ENCODE measurements around the gene MOB3B.
"Not testable (repeated sequence)": the region's sequence is repeated elsewhere in the genome, so short reads cannot be mapped to it uniquely, and the experiment has no call there.

MOB3B gene

DNA sequence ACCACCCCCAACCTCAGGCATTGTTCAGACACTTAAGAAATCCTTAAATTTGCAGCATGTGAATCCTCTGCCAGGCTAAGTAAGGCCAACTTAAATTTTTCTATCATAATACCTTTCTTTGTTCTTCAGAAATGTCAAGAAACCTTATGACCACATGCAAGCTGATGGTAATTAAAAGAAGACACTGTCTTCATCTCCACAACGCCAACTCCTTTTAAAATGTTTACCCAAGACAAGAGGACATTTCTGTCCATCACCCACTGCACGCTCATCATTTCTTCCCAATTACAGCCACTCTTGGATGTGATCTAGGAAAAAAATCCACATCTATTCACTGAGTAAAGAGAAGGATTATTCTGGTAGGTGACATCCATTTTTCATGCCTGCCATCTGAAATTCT, 11.6 kb downstream of the MOB3B start:
- no peak for DNase-seq (ENCODE audit: low spot score)

DNA sequence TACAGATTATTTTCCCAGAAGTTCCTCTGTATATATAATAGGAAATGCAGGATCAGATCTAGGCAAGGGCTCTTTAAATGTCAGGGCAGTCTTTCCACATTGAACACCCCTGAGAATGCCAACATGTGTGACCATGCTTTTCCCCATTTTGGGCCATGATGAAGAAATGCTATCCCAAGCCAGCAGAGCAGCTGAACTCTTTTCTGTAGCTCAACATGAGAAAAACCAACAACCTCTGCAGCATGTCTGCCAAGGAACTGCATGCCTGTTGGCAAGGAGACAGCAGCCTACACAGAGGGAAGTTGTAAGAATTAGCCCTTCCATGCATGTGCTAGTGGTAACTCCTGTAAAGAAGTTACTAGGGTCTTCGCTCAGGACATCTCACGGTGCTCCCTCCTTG, 15.1 kb downstream of the MOB3B start:
- no peak for DNase-seq (ENCODE audit: low spot score)

DNA sequence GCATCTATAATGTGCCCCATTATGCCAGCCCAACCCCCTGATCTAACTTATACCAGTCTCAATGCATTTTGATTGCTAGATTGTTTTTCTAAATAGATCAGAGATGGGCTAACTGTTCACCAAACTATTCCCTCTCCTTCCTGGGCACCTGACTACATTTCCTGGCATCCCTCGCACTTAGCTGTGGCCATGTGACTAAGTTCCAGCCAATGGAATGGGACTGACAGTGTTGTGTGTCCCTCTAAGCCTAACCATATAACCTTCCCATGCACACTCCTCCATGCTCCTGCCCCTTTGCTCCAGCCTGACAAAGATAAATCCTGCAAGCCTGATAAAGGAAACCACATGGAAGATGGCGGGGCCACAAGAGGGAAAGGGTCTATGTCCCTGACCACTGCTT, 17.8 kb downstream of the MOB3B start:
- no peak for DNase-seq (ENCODE audit: low spot score)

DNA sequence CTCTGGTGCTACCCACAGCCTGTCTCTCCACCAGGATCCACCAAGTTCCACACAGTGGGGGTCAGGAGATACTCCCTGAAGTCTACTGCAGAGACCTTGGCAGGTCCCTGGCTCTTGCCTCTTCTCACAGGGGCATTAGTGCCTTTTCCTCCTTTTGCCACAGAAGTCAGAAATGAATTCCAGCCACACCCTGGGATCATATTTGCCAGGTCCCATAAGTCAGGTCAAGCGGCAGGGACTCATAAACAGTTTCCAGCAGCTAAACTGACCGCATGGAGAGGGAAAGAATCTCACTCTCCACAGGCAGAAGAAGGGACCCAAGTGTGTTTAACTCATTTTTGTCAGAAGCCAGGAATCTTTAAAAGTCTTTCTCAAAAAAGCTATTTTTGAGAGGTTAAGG, 18.8 kb downstream of the MOB3B start:
- no peak for DNase-seq (ENCODE audit: low spot score)

DNA sequence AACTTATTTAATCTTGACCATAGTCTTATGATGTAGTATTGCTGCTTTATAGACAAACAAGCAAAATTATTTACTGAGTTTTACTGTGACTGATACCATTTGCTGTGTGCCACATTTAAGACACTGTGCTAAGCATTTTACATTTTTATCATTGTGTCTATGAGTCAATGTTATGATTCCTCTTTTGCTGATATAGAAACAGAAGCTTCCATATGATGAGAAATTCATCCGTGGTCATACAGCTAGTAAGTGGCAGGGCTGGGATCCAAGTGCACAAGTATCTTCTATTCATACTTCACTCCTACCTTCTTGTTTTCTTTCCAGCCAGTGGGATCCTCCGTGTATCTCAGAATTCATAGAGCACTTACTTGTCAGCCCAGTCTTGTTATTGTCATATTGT, 22.6 kb downstream of the MOB3B start:
- no peak for DNase-seq (ENCODE audit: low spot score)

DNA sequence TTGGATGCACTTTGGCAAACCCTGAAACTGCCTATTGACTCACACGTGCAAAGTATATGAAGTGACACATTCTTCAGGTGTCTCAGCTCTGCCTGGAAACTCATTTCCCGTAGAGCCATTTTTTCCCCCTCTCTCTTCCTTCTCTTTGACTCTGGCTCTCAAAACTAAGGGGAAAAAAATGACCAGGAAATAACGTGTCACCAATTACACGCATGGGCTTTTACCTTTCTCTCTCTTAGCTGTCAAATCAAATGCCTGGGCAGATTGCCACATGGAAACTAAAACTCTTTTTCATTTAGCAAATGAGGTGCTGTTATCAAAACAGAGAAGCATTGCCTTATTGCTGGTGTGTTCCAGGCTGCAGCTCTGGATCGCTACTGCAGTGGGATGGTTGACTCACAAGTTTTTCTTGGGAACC, 23.9 kb downstream of the MOB3B start:
- DNase-seq (ENCODE audit: low spot score), result no peak

DNA sequence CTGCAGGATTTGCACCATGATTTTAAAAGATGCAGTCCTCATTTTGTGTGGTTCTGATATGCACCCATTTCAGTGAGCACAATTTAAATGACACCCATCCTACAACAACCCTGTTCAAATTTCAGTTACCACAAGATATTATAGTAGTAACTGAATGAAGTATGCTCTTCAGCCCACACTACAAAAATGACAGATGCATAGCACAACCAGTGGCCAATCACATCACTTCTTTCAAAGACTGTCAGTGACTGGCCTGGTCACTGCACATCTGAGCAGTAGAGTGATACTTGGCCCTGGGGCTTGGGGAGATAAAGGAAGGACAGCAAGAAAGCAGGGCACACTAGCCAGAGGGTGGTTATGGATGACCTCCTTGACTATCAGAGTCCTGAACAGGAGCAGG, 25.4 kb downstream of the MOB3B start:
- no peak for DNase-seq (ENCODE audit: low spot score)

DNA sequence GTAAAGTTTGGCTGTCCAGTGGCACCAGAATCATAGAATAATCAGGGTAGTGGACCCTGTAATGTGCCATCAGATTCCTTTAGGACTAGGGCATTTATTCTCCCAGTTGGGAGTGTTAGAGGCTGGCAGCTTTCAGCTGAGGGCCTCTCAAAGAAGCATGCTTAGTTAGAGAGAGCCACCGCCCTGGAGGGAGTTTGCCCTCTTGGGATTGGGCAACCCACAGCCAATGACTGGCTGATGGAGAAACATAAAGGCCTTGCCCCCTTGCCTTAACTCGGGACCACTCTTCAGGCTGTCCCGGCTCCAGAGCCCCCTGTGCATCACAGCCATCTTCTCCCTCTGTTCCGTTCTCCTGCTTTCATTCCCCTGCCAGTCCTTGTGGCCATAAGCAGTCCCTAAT, 26.0 kb downstream of the MOB3B start:
- no peak for DNase-seq (ENCODE audit: low spot score)

DNA sequence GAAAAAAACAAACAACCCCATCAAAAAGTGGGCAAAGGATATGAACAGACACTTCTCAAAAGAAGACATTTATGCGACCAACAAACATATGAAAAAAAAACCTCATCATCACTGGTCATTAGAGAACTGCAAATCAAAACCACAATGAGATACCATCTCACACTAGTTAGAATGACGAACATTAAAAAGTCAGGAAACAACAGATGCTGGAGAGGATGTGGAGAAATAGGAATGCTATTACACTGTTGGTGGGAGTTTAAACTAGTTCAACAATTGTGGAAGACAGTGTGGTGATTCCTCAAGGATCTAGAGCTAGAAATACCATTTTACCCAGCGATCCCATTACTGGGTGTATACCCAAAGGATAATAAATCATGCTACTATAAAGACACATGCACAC, 28.7 kb downstream of the MOB3B start:
- DNase-seq (ENCODE audit: low spot score), result not testable (repeated sequence)

DNA sequence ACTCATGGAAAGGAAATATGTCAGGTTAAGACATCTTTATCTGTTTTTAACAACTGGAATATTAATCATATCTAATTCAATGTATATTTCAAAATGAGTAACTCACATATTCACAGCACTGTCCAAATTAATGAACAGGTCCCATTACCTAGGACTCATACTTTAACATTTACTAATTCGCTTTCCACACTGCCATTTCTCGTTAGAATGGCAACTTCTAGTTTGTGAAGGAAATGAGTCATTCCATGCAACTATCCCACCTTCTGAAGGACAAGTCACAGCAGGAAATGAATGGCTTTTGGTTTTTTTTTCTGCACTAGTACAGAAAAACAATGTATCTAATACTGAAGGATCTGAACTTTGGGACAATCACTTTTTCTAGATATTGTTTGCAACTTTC, 30.2 kb downstream of the MOB3B start:
- no peak for DNase-seq (ENCODE audit: low spot score)

DNA sequence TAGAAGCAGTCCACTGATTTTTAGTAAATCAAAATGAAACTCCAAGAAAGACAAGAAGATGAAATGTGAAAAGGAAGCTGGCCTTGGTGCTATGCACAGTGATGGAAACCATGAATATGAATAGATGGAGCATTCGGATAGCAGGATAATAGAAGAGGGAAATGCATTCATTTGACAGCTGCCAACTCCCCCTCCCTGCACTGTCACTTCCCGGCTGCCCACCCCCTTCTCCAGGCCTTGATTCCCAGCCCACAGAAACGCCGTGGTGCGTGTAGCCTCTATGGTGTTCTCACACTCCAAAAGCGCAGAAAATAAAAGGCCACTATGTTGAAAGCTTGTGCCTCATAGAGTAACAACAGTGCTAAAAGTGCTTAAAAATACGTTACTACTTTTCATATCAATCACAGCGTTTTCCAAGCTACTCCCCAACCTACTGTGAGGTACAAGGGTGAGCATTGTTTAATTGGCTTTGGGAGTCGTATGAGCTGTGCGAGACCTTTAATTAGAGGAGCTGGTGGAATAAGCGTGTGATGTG, 31.7 kb downstream of the MOB3B start:
- no peak for DNase-seq (ENCODE audit: low spot score)

DNA sequence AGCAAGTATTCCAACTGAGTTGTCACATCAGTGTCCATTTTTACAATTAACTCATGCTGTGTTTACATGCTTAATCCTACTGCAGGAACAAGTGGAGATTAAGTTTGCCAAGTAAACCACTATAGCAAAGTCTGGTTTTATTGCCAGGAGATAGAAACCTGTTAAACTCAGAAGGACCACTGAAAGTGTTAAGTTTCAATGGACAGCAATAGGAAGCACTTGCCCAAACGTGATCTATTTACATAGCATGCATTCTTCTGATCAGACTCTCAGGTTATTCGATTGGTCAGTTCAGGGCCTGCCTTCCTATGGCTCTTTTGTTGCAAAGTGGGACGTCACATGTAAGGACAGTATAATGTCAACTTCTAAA, 33.5 kb downstream of the MOB3B start:
- DNase-seq (ENCODE audit: low spot score), result no peak

DNA sequence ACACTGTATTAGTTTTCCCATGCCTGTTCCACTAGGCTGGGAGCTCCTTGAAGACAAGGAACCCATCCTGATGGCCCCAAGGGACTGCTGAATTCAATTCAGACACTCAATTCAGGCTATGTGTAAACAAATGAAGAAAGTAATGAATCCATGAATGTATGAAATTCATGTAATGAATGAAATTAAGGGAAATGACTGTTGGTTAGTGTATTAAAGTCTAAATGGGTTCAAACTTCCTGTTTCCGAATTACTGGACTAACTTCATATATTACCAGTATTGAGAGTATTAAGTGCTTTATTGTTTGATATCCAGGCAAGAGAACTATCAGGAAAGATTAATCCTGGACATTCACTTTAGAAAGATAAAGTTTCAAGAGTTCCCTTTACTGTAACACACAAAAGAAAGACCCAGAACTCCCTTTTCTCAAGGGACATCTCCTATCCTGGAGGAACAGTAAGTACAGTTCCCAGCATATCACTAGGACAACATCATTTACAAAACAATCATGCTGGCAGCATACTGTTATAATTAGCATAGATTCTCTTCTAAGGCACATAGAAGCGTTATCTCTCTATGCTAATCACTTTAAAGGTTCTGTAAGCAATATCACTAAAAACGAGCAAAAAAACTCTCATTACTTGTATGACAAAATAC, 34.0 kb downstream of the MOB3B start:
- DNase-seq (ENCODE audit: low spot score), result no peak

DNA sequence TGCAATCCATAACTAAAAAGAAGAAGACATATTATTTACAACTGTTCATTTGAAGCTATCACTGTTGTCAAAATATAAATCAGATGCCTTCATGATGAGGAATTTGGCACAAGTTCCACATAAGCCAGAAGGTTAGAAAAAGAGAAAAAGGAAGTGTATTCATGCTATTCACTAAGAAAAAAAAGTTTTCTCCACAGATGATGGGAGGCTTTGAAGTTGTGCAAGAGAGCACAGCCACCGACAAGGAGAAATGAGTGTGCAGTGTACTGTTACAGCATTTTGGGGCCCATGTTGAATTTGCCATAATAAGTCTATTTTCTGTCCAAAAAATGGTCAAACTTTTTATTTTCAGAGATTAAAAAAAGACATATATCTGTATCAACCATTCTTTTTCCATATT, 38.5 kb downstream of the MOB3B start:
- DNase-seq (ENCODE audit: low spot score), result no peak

DNA sequence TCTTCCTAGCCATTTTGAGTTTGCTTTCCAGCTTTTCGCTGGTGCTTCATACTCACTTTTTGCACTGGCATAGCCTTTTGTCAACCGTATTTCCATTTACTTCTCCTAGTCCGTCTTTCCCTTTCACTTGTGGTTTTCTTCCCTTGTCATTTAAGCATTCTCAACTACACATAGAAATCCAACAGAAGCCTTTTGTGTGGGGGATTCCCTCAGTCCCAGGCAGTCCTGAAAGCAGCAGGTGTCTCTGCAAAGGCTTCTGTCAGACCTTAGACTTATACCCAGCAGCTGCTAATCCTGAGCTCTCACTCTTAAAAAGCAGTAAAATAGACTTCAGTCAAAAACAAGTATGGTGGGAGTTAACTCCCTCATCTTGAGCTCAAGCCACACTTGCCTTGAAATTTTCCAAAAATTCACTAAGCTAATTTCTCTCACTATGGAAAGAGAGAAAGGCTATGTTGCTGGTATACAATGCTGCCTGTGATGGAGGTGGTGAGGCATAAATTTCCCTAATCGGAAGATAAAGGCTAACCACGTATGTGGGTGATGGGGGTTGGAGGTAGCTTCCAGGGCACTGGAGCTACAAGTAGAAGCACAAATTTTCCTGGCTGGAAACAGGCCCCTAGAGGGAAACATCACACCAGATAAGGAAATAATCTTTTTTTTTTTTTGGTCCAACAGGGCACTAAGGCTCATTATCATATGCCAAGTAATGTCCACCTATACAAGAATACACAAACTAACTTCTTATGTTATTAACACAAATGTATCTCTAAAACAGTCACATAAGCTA, 40.3 kb downstream of the MOB3B start:
- no peak for DNase-seq (ENCODE audit: low spot score)

DNA sequence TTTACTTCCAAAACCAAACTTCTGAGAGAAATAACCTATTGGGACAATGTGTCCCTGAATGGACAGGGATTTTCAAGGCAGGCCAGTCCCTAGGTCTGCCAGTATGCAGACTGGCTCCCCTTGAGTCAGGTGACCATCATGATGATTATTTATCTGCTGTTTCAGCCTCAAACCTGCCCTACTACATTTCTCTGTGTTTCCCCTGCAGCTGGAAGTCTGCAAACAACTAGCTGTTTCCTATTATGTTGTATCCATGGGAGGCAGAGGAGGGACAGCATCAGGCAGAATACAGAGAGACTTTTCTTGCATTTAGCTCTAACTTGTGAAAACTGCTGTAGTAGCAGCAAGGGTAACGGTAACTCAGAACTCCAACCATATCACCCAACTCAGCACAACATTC, 41.7 kb downstream of the MOB3B start:
- DNase-seq (ENCODE audit: low spot score), result no peak

DNA sequence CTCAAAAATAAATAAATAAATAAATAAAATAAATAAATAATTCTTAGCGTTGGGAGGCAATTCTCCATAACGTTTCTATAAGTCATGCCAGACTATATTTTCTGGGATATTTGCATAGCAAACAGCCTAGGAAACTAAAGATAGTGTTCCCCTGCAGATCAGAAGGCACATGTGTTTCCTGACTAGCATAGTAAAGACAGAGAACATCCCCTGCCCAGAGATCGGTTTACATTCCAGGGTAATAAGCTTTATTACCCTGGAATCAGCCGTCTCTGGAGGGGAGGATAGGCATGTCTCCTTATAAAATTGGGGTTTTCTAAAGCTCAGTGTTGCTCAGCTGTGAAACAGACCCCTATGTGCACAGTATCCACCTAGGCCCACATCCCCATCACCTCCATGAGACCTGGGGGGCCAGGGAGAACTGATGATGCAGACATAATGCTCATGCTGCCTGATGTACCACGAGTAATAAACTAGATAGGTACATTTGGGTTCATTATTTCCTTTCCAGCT, 42.4 kb downstream of the MOB3B start:
- no peak for DNase-seq (ENCODE audit: low spot score)

DNA sequence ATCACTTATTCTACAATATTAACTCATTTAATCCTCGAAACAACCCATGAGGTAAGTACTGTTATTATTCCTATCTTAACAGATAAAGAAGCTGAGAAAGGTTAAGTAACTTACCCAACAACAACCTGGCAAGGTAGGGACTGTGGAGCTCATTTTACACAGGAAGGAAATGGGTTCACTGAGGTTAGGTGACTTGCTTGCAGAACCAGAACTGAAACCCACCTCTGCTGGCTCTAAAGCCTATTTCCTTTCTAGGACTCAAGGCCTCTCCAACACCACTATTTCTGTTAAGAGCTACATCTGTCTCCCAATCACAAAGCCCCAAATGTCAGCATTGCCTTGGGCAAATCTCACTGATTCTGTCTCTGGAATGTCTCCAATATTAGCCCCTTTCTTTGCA, 44.5 kb downstream of the MOB3B start:
- no peak for DNase-seq (ENCODE audit: low spot score)

DNA sequence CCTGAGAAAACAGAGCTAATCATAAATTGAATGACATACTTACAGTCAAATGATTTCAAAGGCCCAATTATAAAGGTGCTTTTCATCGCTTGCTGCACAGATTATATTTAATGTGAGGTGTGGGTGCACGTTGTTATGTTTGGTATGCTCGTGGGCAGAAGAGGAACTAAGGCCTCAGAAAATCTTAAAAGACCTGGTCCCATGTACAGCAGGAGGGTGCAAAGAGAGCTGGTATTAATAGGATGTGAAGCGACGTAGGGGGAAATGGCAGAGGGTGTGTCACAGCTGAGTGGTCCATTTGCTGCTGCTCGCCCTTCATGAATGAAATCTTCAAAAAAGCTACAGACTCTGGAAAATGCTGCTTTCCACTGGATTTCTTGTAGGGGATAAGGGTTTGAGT, 46.0 kb downstream of the MOB3B start:
- no peak for DNase-seq (ENCODE audit: low spot score)

DNA sequence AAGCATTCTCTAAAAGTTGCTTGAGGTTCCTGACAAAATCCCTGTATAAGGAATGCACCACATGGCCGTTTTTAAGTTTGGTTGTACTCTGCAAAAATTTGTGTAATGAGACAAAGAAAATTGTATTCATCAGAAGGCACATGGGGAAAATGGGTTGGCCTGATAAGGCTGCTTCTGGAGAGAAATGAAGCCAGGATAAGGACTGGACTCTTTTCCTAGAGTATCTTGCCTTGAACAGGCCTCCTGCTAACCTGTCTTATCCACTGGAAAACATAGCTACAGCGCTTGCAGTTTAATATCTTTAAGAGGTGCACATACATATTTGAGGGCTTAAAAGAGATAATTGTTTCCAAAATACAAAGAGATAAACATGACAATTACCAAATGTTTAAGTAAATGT, 46.9 kb downstream of the MOB3B start:
- no peak for DNase-seq (ENCODE audit: low spot score)

DNA sequence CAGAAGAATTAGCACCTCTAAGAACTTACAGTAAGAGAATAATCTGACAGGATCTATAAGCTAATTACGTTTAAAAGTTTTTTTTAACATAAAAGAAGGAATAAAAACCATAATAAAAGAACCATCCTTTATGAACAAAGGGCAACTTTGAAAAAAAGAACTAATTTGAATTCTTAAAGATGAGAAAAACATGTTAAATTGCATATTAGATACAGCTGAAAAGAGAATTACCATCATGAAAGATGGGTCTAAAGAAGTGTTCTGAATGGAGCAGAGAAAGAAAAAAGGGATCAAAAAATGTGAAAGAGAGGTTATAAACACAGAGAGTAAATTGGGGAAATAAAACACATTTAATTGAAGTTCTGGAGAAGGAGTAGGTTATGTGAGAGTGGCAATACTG, 51.3 kb downstream of the MOB3B start:
- DNase-seq (ENCODE audit: low spot score), result no peak

DNA sequence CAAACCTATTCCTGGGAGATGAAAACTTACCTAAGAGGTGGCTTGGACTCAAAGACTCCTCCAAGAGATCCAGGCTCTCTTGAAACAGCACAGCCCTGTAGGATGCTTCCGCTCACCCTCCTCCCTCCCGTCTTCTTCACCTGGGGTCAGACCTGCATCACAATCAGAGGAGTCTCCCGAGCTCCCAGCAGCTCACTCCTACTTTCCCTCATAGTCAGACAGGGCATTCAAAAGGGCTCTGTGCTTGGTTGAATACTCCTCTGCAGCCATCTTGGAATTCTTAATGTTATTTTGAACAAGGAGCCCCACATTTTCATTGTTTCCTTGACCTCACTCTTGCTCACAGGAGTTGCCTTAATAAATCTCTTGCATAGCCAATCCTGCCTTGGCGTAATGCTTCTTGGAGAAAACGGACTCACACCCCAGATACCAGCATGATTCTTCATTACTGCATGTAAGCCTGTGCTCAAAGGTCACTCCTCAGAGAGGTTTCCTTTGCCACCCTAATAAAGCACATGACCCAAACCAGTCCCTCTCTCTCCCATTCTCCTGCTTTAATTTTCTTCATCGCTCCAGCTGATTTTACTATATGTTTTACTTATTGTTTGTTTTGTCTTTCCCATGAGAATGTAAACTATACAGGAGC, 52.6 kb downstream of the MOB3B start:
- no peak for DNase-seq (ENCODE audit: low spot score)

DNA sequence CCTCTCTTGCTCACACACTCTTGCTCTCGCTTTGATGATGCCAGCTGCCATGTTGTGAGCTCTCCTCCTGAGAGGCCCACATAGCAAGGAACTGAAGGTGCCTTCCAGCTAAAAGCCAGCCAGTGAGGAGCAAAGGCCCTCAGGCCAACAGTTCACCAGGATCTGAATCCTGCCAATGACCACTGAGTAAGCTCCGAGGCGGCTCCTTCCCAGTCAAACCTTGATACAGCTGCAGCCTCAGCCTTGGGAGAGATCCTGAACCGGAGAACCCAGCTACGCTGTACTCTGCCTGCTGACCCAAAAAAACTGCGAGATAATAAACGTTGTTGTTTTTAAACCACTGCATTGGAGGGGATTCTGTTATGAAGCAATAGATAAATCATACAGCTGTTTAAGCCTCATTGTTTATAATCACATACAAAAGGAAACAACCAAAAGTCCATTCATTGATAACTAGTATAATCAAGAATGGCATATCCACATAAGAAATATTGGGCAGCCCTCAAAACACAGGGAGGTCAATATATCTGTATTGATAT, 54.5 kb downstream of the MOB3B start:
- no peak for DNase-seq (ENCODE audit: low spot score)
